ENCODE data around the gene POP4. TPM values are rescaled to one million over a fixed set of nuclear protein-coding genes. Genes with fewer than 3 reads are reported as not detected.
A peak's percentile ranks its signal among the peaks of the same experiment; 100 is the strongest.

Gene POP4
- total and polyA plus RNA-seq, 9 of the 15 experiments (the other 6 are each of a cell fraction or from before 2014, with no cell fraction given), result 42.1 to 128 (median 99.0) TPM

DNA sequence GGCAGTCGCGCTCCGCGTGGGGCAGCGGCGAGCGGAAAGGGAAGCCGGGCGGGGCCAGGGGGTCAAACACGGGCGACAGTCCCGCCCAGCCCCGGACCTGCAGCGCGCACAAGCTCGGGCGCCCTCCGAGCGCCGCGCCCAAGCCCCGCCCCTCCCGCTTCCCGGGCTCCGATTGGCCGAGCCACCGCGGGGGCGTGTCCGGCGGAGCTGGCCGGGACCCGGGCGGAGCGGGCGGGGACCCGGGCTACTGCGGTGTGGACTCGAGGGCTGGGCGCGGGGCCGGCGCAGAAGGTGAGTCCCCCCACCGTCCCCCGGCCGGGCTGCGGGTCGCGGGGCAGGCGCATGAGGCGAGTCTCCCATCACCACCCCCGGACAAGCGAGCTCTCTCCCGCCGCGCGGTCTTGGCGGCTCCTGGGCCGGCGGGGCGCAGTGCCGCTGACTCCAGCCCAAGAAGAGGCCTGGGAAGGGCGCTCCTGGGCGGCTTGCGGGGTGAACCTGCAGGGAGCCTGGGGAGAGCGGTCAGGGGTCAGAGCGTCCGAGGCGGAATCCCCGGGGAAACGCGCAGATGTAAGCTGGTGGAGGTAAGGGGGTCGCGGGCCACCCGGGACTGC, 59.2 kb downstream of the POP4 start, which contains the start of gene PLEKHF1 (continued):
- TF ChIP-seq HNRNPK (IDR thresholded peaks at IDR 0.05; ENCODE audit: low read depth, low read length, poor library complexity, severe bottlenecking) (peak; percentile 11), BRD4 (IDR thresholded peaks at IDR 0.05) (no peak), CBFA2T3 (IDR thresholded peaks at IDR 0.05) (no peak), SETDB1 (IDR thresholded peaks at IDR 0.05; ENCODE audit: low read length) (no peak), ZNF561 (CRISPR knock-in tag; conservative IDR thresholded peaks at IDR 0.05) (no peak), KLF1 (tag; IDR thresholded peaks at IDR 0.05) (no peak), GTF2A2 (tag; IDR thresholded peaks at IDR 0.05) (no peak), SAFB (IDR thresholded peaks at IDR 0.05; ENCODE audit: borderline replicate concordance, low read depth, low read length) (0 out of 2 replicates have a peak, but pooled peaks have one; percentile 46), STAG1 (CRISPR knock-in tag; IDR thresholded peaks at IDR 0.05; ENCODE audit: borderline replicate concordance) (peak; percentile 9; the same call in 1 of the 2 replicates), FOXA3 (CRISPR knock-in tag; conservative IDR thresholded peaks at IDR 0.05 in 1 of 2, IDR thresholded peaks at IDR 0.05 in 1 of 2) (no peak), ZC3H4 (CRISPR knock-in tag; IDR thresholded peaks at IDR 0.05; ENCODE audit: borderline replicate concordance) (no peak), SAFB2 (IDR thresholded peaks at IDR 0.05; ENCODE audit: borderline replicate concordance, low read depth, low read length, severe bottlenecking) (no peak), CBX8 (IDR thresholded peaks at IDR 0.05; ENCODE audit: borderline replicate concordance, extremely low read depth, low read depth, low read length, poor library complexity, severe bottlenecking) (no peak), U2AF1 (optimal IDR thresholded peaks at IDR 0.05; ENCODE audit: low read depth, low read length) (no peak), HNRNPH1 (optimal IDR thresholded peaks at IDR 0.05; ENCODE audit: low read depth, low read length) (no peak), HIVEP1 (CRISPR knock-in tag; IDR thresholded peaks at IDR 0.05) (no peak), ZBTB8A (IDR thresholded peaks at IDR 0.05; ENCODE audit: partially characterized antibody) (no peak), ARID1B (IDR thresholded peaks at IDR 0.05) (no peak), ZNF282 (CRISPR knock-in tag; IDR thresholded peaks at IDR 0.05) (no peak), ZNF75A (CRISPR knock-in tag; IDR thresholded peaks at IDR 0.05) (no peak)
- TF ChIP-seq, protein P1, sequence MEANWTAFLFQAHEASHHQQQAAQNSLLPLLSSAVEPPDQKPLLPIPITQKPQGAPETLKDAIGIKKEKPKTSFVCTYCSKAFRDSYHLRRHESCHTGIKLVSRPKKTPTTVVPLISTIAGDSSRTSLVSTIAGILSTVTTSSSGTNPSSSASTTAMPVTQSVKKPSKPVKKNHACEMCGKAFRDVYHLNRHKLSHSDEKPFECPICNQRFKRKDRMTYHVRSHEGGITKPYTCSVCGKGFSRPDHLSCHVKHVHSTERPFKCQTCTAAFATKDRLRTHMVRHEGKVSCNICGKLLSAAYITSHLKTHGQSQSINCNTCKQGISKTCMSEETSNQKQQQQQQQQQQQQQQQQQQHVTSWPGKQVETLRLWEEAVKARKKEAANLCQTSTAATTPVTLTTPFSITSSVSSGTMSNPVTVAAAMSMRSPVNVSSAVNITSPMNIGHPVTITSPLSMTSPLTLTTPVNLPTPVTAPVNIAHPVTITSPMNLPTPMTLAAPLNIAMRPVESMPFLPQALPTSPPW (CRISPR knock-in tag; IDR thresholded peaks at IDR 0.05), result peak; percentile 91
- TF ChIP-seq, protein P2, sequence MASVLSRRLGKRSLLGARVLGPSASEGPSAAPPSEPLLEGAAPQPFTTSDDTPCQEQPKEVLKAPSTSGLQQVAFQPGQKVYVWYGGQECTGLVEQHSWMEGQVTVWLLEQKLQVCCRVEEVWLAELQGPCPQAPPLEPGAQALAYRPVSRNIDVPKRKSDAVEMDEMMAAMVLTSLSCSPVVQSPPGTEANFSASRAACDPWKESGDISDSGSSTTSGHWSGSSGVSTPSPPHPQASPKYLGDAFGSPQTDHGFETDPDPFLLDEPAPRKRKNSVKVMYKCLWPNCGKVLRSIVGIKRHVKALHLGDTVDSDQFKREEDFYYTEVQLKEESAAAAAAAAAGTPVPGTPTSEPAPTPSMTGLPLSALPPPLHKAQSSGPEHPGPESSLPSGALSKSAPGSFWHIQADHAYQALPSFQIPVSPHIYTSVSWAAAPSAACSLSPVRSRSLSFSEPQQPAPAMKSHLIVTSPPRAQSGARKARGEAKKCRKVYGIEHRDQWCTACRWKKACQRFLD (CRISPR knock-in tag; IDR thresholded peaks at IDR 0.05), result no peak
- TF ChIP-seq, protein P3, sequence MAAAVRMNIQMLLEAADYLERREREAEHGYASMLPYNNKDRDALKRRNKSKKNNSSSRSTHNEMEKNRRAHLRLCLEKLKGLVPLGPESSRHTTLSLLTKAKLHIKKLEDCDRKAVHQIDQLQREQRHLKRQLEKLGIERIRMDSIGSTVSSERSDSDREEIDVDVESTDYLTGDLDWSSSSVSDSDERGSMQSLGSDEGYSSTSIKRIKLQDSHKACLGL (CRISPR knock-in tag; IDR thresholded peaks at IDR 0.05; ENCODE audit: borderline replicate concordance, poor library complexity, severe bottlenecking), result no peak
- TF ChIP-seq, protein P4, sequence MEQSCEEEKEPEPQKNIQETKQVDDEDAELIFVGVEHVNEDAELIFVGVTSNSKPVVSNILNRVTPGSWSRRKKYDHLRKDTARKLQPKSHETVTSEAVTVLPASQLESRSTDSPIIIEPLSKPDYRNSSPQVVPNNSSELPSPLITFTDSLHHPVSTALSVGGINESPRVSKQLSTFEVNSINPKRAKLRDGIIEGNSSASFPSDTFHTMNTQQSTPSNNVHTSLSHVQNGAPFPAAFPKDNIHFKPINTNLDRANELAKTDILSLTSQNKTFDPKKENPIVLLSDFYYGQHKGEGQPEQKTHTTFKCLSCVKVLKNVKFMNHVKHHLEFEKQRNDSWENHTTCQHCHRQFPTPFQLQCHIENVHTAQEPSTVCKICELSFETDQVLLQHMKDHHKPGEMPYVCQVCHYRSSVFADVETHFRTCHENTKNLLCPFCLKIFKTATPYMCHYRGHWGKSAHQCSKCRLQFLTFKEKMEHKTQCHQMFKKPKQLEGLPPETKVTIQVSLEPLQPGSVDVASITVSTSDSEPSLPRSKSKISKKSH (CRISPR knock-in tag; IDR thresholded peaks at IDR 0.05), result no peak

Data from K562 (cell line).